Inflammatory macrophage treated with lipopolysaccharide for 1 hour (primary cell): ENCODE results near the gene TMEM14C.
"Not testable (repeated sequence)": the region's sequence is repeated elsewhere in the genome, so short reads cannot be mapped to it uniquely, and the experiment has no call there.

ENCODE experiments used
- DNase-seq, 2 donors: peaks; one replicate each; pipeline ENCODE4 v3.0.0-alpha.2; 2020 to 2022

TMEM14C gene

GRCh38 chr6:10722820-10723566 is at the start of gene TMEM14C:
Gene TMEM14C, plus strand, starts transcription at chr6:10723070. Its CDS starts 1,544 bp downstream, at chr6:10724614.
- DNase-seq: peak; percentile 91 to 95

GRCh38 chr6:10676403-10676802 is 46.5 kb upstream of the TMEM14C start:
- no peak for DNase-seq

GRCh38 chr6:10678456-10678855 is 44.4 kb upstream of the TMEM14C start:
- no peak for DNase-seq

GRCh38 chr6:10681795-10682194 is 41.1 kb upstream of the TMEM14C start:
- no peak for DNase-seq

GRCh38 chr6:10682355-10682988 is 40.4 kb upstream of the TMEM14C start:
- no peak for DNase-seq

GRCh38 chr6:10684618-10685017 is 38.3 kb upstream of the TMEM14C start:
- DNase-seq: no peak

GRCh38 chr6:10685092-10685915 is 37.6 kb upstream of the TMEM14C start:
- no peak for DNase-seq

- DNase-seq: no peak
Measured at GRCh38 chr6:10686901-10687300, 36.0 kb upstream of the TMEM14C start.

- DNase-seq: no peak
Measured at GRCh38 chr6:10687582-10687981, 35.3 kb upstream of the TMEM14C start.

- no peak for DNase-seq
Measured at GRCh38 chr6:10690651-10691445, 32.0 kb upstream of the TMEM14C start.

- no peak for DNase-seq
Measured at GRCh38 chr6:10692965-10693538, 29.8 kb upstream of the TMEM14C start.

- DNase-seq: peak; percentile 91 to 95
Measured at GRCh38 chr6:10694302-10695085, 28.4 kb upstream of the TMEM14C start, which contains the start of the genes C6orf52 and PAK1IP1. Gene C6orf52, minus strand, starts transcription at chr6:10694616. Its CDS starts 7,066 bp downstream, at chr6:10687550. Gene PAK1IP1, plus strand, starts transcription at chr6:10694972. Its CDS starts 14 bp downstream, at chr6:10694986.

GRCh38 chr6:10695086-10695657 is 27.7 kb upstream of the TMEM14C start:
- DNase-seq: no peak

- DNase-seq: no peak
Measured at GRCh38 chr6:10696655-10697054, 26.2 kb upstream of the TMEM14C start.

GRCh38 chr6:10713962-10714361 is 8.9 kb upstream of the TMEM14C start:
- no peak for DNase-seq

GRCh38 chr6:10719296-10719963 is 3.4 kb upstream of the TMEM14C start:
- peak in 1 of 2 donors; percentile 19 for DNase-seq

- DNase-seq: no peak
Measured at GRCh38 chr6:10719964-10720264, 3.0 kb upstream of the TMEM14C start.

GRCh38 chr6:10720265-10720959 is 2.5 kb upstream of the TMEM14C start:
- DNase-seq: peak; percentile 20 to 28

GRCh38 chr6:10720960-10721849 is 1.7 kb upstream of the TMEM14C start:
- not testable (repeated sequence) for DNase-seq
